Measurements from ENCODE around the gene HDGF.

HDGF gene

GRCh38 chr1:156789621-156790318 is 38.3 kb upstream of the HDGF start:
- no peak for DNase-seq (ENCODE audit: low read depth)
- no peak overlapping the region for H3K4me3 ChIP-seq (ENCODE audit: low read depth, low read length)
- in situ Hi-C loops (cut with HindIII; ENCODE audit: low sequenced_read_pairs) = no loop called here
- TF ChIP-seq CTCF (IDR thresholded peaks at IDR 0.05; ENCODE audit: low read depth, low read length, missing control alignments) = no peak

- TF ChIP-seq CTCF (IDR thresholded peaks at IDR 0.05; ENCODE audit: low read depth, low read length, missing control alignments) = no peak
- no peak overlapping the region for H3K4me3 ChIP-seq (ENCODE audit: low read depth, low read length)
- no peak for DNase-seq (ENCODE audit: low read depth)
- in situ Hi-C loops (cut with HindIII; ENCODE audit: low sequenced_read_pairs) = no loop called here
Measured at GRCh38 chr1:156788136-156788535, 36.7 kb upstream of the HDGF start.

DNA sequence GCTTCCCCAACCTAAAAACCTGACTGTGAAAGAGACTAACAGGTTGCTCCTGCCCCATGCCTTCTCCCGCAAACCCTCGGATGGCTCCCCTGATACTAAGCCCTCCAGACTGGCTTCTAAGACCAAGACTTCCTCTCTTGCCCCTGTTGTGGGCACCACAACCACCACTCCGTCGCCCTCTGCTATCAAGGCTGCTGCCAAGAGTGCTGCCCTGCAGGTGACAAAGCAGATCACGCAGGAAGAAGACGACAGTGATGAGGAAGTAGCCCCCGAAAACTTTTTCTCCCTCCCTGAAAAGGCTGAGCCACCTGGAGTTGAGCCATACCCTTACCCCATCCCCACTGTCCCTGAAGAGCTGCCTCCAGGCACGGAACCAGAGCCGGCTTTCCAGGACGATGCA is 35.2 kb upstream of the HDGF start:
- in situ Hi-C loops (cut with HindIII; ENCODE audit: low sequenced_read_pairs) = no loop called here
- DNase-seq (ENCODE audit: low read depth) = no peak
- no peak for TF ChIP-seq CTCF (IDR thresholded peaks at IDR 0.05; ENCODE audit: low read depth, low read length, missing control alignments)
- H3K4me3 ChIP-seq (ENCODE audit: low read depth, low read length) = no peak overlapping the region

DNA sequence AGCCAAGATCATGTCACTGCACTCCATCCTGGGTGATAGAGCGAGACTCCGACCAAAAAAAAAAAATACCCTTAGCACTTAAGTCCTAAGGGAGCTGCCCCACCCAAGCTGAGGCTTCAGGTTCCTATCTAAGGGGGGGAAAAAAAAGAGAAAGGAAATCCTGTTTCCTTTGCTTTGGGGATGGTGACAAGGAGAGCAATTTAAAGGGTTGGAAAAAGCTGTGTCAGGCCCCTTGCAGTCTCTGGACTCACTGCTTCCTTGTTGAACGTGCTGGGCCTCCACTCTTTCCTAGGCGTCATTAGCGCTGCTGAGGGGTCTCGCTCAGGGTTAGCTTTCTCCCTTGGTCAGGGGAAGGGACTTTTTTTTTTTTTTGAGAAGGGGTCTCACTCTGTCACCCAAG is 34.0 kb upstream of the HDGF start:
- DNase-seq (ENCODE audit: low read depth) = no peak
- TF ChIP-seq CTCF (IDR thresholded peaks at IDR 0.05; ENCODE audit: low read depth, low read length, missing control alignments) = no peak
- in situ Hi-C loops (cut with HindIII; ENCODE audit: low sequenced_read_pairs) = no loop called here

DNA sequence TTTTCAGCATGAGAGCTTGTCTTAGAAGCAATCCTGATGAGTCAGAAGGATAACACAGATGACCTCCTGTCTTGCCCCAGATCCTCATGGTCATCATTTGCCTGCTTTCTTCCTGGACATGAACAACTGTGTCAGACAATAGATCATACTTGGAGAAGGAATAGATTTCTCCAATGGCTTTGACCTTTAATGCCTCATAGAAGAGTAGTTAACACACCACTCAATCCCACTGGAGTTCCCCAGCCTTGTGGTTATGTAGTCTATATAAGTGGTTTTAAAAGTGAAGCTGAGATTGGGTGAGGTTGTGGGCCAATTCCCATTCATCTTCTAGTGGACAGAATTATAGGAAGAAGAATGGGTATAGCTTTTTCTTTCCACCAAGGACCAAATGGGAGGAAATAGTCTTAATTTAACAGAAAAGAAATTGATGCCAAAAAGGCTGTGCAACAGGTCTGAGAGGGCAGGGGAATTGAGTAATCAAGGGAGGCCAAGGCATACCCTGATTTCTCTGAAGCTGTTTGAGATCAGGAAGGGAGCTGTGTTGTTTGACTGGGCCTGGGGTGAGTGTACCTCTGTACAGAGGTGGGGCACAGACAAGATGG is 30.2 kb upstream of the HDGF start:
- in situ Hi-C loops (cut with HindIII; ENCODE audit: low sequenced_read_pairs) = no loop called here
- TF ChIP-seq CTCF (IDR thresholded peaks at IDR 0.05; ENCODE audit: low read depth, low read length, missing control alignments) = no peak
- no peak for DNase-seq (ENCODE audit: low read depth)
- no peak overlapping the region for H3K4me3 ChIP-seq (ENCODE audit: low read depth, low read length)

More for the DNA sequence above, 34.0 kb upstream of the HDGF start:
- no peak overlapping the region for H3K4me3 ChIP-seq (ENCODE audit: low read depth, low read length)

DNA sequence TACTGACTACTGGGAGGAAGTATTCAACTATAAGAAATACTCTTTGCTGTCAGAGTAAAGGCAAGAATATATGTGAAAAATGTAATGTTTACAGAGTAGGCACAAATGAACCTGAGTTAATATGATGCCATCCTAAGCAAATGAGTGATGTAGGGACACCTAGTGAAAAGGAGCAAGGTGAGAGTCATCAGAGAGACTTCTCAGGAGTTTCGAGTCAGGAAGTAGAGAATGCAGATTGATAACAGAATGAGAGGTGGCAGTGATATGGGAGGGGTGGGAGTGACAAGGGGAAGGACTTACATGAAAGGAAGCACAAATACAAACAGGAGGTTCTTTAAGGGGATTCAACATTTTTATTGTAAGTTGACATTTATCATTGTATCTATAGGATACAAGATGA is 26.1 kb upstream of the HDGF start:
- no peak overlapping the region for H3K4me3 ChIP-seq (ENCODE audit: low read depth, low read length)
- no peak for TF ChIP-seq CTCF (IDR thresholded peaks at IDR 0.05; ENCODE audit: low read depth, low read length, missing control alignments)
- no peak for DNase-seq (ENCODE audit: low read depth)
- in situ Hi-C loops (cut with HindIII; ENCODE audit: low sequenced_read_pairs) = no loop called here
